Measurements from ENCODE around the gene CLK4.

- no peak for TF ChIP-seq EZH2 (IDR thresholded peaks at IDR 0.05; ENCODE audit: low read length, unreplicated experiment)
- TF ChIP-seq, protein P1, sequence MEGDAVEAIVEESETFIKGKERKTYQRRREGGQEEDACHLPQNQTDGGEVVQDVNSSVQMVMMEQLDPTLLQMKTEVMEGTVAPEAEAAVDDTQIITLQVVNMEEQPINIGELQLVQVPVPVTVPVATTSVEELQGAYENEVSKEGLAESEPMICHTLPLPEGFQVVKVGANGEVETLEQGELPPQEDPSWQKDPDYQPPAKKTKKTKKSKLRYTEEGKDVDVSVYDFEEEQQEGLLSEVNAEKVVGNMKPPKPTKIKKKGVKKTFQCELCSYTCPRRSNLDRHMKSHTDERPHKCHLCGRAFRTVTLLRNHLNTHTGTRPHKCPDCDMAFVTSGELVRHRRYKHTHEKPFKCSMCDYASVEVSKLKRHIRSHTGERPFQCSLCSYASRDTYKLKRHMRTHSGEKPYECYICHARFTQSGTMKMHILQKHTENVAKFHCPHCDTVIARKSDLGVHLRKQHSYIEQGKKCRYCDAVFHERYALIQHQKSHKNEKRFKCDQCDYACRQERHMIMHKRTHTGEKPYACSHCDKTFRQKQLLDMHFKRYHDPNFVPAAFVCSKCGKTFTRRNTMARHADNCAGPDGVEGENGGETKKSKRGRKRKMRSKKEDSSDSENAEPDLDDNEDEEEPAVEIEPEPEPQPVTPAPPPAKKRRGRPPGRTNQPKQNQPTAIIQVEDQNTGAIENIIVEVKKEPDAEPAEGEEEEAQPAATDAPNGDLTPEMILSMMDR (conservative IDR thresholded peaks at IDR 0.05; ENCODE audit: low read depth, low read length): no peak
Observed at GRCh38 chr5:178595150-178595549, 31.7 kb downstream of the CLK4 start.
